NCI-H1048 (cell line): Measurements from ENCODE around the gene FOXE3.

Experiments used
- DNase-seq: peaks from one replicate; lab custom pipeline; 2025; lab: John Stamatoyannopoulos, UW

The FOXE3 gene

DNA sequence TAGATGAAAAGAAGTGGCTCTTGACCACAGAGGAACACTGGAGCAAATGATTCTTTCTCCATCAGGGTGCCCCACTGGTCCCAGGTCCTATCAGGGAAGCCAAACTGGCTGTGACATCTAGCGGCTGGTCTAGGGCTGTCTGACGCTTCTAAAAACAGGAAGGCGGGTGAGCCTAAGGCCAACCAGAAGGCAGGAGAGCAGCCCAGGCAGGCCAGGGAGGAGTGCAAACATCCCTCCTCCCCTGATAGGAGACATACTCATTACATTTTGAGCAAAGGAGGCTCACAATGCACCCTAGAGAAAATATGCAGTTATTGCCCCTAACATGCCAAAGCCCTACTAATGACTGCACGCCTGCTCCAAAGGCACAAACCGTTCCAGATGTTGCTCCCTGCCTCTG, 10.4 kb upstream of the FOXE3 start:
- DNase-seq = no peak

DNA sequence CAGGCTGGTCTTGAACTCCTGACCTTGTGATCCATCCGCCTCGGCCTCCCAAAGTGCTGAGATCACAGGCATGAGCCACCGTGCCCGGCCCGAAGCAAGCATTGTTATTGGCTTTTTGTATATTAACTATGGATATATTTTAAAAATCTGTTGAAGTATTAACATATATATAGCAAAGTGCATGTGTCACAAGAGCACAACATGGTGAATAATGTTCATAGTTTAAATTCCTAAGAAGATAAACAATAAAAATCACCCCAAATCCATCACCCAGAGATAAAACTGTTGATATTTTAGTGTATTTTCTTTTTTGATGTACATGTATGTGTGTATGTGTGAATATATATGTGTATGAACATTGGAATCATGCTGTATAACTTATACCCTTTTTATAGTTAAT, 9.1 kb upstream of the FOXE3 start:
- DNase-seq = no peak

DNA sequence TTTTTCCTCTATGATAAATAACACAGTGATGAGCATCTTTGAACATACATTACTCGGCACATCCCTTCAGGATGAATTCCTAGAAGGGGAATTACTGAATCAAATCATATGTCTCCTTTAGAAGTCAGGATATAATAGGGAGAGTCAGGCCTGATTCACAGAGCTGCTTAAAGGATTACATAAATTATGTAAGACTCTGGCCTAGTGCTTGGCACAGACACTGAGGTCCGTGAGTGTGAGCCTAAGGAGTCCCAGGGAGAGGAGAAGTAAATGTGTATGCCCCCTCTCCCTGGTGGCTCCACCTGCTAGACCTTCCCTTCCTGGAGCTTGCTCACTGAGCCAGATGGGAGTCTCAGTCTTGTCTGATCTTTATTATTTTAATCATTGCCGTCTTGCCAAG, 8.6 kb upstream of the FOXE3 start:
- DNase-seq = no peak

DNA sequence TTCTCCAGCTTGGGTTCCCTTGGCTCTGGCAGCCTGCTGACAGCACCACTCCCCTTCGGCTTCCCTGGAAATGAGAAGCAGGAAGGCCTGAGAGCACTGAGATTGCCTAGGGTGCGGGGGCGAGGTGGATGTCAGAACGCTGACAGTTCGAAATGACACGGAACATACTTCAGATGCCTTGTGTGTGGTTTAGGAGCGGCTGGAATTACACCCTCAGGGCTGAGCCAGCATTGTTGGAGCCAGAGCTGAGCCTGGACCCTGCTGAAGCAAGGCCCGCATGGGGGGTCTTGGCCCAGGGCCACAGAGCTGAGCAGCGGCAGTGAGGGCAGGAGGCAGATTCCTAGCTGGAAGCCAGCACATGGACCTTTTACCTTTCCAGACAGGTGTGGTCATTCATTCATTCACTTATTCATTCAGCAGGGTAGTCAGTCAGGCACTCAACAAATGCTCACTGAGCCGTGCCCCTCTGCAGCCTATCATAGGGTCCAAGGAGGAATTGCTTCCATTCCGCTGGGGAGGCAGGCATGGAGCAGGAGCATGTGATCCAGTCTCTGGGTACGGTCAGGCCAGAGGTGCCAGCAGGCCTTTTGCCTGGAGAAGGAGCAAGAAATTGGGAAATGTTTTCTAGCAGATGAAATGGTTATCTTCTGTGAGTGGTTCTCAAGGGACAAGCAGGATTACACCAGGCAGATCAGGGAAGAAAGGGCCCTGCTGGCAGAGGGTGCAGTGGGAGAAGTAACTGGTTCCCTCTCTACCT, 6.6 kb upstream of the FOXE3 start:
- DNase-seq = no peak

DNA sequence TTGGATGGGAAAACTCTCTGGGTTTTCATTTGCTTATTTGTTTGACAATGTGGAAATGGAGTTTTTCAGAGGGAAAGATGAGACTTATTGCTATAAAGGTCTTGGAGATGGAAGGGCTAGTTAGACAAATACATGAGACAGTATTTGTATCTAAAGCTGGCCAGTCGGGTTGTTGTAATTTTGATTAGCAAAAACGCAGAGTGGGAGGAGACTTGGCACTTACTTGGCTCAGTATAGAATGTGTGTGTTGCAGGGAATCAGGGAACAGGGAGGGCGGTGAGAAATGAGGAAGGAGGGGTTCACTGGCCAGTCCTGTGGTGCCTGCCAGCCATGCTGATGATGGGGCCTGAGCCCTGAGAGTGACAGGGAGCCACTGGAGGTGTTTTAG, 6.0 kb upstream of the FOXE3 start:
- no peak for DNase-seq

DNA sequence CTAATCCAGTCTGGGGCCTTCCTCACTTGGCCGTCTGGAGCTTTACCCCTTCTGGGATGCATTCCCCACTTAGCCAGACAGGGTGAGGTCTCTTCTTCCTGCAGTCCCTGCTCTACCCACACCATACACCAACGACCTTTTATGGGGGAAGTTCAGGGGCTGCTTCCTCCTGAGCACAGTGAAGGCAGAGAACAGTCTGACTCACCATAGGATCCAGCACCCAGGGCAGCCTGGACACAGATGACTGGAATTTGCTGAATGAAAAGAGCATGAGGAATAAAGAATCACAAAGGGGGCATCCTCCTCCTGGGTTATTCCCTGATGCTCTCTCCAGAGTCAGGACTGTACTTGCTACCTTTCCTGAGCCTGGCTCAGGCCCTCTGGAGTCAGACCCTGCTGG, 4.6 kb upstream of the FOXE3 start:
- DNase-seq = no peak

DNA sequence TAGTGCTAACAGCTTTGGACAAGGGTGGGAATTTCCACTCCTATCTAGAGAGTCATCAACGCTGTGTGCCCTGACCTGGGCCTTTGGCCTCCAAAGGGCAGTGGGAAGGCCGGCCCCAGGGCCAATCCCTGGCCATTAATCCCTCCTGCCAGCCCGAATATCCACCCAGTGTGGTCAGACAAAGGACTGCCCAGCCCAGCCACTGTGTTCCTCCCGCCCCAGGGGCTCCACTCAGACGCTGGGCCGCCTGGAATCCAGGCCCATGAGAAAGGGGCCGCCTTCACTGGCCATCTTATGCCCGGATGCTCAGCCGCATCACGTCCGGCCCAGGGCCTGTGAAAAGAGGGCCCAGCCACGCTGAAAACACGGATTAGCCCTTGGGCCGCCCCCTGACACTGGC, 3.6 kb upstream of the FOXE3 start:
- no peak for DNase-seq

DNA sequence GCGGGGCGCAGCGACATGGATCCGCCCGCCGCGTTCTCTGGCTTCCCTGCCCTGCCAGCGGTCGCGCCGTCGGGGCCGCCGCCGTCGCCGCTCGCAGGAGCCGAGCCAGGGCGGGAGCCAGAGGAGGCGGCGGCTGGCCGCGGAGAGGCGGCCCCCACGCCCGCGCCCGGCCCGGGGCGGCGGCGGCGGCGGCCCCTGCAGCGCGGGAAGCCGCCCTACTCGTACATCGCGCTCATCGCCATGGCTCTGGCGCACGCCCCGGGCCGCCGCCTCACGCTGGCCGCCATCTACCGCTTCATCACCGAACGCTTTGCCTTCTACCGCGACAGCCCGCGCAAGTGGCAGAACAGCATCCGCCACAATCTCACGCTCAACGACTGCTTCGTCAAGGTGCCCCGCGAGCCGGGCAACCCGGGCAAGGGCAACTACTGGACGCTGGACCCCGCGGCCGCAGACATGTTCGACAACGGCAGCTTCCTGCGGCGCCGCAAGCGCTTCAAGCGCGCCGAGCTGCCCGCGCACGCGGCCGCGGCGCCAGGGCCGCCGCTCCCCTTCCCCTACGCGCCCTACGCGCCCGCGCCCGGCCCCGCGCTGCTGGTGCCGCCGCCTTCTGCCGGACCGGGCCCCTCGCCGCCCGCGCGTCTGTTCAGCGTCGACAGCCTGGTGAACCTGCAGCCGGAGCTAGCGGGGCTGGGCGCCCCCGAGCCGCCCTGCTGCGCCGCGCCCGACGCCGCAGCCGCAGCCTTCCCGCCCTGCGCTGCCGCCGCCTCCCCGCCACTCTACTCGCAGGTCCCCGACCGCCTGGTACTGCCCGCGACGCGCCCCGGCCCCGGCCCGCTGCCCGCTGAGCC, 459 bp downstream of the FOXE3 start:
- DNase-seq = no peak

DNA sequence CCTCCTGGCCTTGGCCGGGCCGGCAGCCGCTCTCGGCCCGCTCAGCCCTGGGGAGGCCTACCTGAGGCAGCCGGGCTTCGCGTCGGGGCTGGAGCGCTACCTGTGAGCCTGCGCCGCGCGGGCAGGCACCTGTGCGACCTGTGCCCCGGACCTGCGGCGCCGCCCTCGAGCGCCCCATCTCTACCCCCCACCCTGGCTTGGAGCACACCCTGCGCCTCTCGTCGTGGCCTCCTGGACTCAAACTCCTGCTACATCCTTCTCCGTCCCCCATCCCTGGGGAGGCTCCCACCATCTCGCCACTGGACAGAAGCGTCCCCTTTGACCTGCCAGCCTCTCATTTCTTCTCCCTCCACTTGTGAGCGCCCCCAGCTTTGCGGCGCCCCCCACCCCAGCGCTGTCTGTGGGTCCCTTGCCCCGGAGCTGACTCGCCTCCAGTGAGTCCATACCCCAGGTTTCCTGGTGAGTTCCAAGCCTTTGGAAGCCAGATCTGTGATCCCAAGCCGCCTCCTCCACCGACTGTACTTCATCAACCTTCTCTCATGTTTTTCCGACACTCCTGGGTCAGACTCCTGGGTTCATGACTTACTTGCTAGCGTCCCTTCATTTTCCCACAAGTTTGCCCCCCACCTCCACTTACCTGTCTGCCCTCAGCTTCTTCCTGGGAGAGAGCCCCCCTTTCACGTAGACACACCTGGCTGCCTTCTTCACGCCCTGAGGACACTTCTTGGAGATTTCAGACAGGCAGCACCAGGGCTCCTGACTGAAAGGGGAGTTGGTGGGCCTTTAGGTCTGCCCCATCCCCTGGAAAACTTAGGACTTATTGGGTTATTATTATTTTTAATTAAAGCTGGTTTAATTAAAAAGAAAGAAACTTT, 1.3 kb downstream of the FOXE3 start:
- no peak for DNase-seq

DNA sequence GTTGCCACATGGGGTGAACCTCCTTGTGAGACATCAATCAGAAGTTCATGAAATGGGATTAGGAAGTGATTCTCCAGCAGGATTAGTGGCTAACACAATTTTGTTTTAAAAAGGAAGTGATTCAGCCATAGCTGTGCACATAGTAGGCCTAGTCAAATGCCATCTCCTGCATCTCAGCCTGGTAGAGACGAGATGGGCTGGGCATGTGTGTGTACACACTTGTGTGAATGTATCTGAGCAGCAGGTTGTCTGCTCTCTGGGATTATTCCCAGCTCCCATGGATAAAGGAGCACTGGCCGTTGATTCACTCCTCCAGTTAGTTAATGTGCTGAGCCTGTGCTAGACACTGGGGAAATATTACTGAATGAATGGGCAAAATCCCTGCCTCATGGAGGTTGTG, 2.0 kb downstream of the FOXE3 start:
- DNase-seq = no peak

DNA sequence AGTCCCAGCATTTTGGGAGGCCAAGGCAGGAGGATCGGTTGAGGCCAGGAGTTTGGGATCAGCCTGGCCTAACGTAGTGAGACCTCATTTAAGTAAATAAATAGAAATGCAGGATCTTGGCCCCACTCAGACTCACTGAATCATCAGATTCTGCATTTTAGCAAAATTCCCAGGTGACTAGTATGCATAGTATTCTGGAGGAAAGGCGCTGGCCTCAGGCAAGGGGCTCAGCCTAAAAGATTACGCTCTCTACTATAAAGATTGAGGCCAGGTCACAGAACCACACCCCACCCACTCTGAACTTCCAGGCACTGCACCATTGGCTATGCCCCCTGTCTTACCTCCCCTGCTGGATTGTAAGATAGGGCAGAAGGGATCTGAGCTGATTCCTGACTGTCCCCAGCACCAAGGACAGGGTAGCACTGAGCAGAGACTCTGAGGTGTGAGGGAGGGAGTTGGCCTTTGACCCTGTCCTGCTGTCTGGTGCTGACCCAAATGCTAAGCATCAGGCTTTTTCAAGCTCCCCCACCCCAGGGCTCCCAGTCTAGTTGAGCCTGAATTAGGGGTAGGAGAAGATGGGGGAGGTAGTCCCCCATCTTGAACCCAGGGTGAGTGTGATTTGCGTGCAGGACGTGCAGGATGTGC, 2.7 kb downstream of the FOXE3 start:
- DNase-seq = no peak

DNA sequence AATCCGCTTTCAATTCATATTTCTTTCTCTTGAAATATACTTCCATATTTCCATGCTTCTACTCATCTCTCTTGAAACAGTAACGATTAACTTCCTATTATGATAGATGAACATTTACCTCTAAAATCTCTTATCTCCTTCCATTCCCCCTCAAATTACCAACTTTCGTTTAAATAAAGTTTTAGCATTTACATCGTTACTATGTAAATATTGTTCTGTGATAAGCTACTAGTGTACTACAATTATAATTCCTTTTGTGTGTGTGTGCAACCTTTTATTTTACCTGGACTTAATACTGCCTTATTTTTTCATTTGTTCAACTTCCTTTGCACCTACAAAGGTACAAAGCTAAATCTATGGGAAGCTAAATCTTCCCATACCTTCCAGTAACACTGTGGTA, 4.5 kb downstream of the FOXE3 start:
- DNase-seq = no peak

DNA sequence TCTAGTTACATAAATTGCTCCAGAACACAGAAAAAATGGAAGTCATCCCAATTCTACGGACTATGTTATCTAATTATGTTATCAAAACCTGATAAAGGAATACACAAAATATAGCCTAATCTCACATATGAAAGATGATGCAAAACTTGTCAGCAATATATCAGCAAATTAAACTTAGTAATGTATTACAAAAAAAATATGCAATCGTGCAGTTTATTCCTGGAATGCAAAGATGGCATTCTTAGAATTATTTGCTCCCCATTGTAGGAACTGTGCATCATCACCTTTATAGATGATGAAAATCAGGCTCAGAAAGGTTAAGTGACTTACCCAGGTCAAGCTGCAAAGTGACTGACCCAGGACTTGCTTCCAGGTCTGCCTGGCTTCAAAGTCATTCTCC, 7.8 kb downstream of the FOXE3 start:
- no peak for DNase-seq

DNA sequence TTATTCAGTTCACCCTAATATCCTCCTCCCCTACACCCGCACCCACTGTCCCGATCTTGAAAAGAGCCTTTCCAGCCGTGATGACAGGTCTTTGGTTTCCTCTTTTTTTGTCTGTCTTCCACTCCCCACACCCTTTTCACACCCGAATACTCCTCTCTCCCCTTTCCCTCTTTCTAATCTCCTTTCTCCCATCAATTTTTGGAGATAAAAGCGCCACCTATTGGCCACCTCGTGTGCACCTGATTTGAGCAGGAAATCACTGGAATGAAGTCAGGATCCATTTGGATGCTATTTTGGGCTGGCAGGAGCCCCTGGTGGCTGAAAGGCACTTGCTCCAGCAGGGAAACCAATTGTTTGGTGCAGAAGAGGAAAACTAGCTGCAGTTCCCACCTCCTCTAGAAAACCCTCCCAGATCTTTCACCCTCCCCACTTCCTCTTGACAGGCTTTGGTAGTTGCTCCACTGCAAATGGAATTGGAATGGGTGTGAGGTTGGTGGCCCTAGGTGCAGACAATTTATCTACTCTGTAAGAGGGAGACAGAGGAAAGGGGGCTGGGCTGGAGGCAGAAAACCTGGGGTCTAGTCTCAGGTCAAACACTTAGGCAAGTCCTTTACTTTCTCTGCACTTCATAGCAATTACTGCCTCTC, 8.4 kb downstream of the FOXE3 start:
- no peak for DNase-seq

DNA sequence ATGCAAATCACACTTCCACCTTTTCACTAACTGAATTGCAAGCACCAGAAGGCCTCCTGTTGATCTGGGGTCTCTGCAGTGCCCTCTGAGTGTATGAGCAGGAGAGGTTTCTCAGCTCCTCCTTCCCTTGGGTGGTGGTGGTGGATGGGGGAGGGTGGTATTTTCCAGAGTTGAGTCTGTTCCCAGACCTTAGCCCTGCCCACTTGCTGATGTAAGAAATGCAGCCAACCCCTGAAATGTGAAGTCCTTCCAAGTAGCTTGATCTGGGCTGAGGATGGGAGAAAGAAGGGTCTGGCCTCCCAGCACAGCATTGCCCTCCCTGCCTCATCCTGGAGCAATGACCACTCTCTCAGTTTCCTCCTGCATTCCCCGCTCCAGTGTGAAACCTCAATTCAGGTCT, 15.4 kb downstream of the FOXE3 start:
- DNase-seq = no peak

DNA sequence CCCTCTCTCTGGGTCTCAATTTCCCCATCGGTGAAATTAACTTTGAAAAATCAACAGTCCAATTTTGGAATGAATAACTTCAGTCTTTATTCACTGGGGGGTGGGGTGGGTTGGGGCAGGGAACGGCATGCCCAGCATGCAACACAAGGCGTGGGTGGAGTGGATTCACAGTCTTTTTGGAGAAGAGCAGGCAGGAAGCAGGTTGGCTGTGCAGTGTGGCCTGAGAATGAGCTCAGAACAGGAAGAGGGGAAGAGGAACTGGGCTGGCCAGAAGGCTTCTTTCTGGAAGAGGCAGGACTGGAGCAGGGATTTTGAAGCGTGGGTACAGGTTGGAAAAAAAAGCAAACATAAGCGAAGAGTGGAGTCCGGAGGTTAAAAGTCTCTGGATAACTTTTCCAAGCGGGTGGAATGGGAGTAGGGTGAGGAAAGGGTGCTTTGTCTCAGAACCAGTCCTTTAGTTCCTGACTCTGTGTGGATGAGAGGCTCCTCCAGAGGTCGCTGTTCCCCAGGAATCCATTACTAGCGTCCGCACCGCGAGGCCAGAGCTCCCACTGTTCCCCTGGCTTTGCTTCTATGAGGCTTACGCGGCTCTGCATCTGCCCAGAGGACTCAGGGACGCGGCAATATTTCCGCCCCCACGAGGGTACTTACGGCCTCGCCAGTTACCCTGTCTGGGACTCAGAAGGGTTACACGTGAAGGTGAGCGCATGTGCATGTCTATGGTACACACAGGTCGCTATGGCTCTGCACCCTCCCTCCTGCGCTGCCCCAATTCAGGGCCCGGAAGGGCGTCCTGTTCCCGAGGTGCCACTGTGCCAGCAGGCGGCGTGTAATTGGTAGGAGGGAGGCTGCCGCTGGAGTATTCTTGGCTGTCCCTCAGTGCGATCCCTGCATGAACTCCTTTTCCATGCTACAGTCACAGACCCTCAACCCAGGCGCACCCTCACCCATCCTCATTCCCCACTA, 16.3 kb downstream of the FOXE3 start:
- no peak for DNase-seq

DNA sequence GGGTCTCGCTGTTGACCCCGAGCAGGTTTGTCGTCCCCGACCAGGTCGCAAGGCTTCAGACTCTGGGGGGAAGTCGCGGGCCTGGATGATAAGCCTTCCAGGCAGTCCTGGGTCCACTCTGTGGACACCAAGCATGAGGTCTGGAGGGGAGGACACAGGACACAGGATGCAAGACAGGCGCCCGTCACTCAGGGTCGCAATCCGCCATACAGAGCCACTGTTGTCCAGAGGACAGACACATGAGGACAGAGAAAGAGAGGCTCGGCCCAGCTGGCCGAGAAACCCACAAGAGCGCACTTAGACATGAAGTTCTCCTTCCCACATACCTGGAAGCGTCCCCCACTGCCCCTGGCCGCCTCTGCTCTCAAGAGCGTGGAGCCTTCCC, 16.9 kb downstream of the FOXE3 start:
- DNase-seq = no peak

DNA sequence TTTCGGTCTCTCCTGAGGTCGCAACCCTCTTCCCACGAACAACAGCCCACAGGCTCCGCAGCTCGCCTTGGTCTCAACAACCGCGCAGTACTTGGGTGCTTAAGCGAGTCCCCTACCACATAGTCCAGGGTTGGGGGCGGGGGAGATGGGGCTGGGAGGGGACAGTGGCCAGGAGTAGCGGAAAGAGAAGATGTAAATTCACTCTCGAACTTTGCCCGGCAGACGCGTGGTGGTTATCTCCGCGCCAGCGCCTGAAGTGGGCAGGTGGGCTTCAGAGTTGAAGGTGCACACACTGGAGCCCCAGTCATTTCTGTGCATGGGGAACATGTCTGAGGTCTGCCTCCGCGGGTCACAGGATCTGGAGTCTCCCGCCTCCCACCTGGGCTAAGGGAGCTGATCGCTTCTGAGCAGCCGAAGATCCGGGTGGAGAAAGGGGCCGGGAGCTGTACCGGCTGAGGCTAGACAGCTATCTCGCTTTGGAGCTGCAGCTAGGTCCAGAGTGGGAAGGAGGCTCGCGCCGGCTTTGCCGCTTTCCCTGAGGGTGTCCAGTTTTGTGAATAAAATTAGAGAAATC, 17.5 kb downstream of the FOXE3 start:
- DNase-seq = no peak

DNA sequence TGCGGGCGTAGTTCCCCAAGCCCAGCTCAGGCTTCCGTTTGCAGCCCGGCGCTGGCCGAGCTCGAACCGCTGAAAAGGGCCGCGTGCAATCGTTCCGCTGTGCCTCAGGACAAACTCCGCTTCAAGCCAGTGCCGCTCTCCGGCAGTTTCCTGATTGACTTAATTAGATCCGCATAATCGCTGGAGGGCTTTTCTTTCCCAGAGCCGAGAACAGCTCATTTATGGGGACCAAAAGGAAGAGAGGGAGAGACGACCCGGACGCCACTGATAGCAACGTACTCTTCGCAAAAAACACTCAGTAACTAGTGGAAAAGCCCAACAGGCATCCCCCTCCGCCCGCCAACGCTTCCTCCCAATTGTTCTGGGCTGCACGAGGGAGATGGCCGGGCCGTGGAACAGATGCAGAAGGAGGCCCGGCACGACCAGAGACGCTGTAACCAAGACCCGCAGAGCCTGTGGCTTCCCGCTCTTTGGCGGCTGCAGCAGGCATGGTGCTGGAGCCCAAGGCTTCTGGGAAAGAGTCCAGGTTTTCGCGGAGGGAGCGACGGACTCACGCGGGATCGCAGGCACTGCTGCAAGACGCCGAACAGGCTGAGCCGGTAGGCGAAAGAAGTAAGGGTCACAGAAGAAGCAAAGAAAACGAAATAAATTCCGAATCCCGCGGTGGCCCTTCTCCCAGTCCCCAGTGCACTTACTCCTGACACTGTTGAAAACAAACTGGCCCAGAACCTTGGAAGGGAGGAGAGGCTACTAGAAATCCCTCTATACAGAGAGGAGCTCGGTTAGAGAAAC, 18.2 kb downstream of the FOXE3 start:
- no peak for DNase-seq
